Right atrium auricular region (tissue), 2 donors: ENCODE results near the gene MEAF6. TPM values are rescaled to one million over a fixed set of nuclear protein-coding genes. Genes with fewer than 3 reads are reported as not detected.

Experiments
- DNase-seq: peaks from one replicate; pipeline ENCODE4 v3.0.0-alpha.2; 2019; ENCODE audit warnings: low spot score
- H3K27ac ChIP-seq, 2 donors: fragments of 200-600 bp; sonication (generic); 1 replicate in 1 of 2; 2 replicates in 1 of 2; pipeline ENCODE4 v1.5.1; 2016 to 2019
- H3K27me3 ChIP-seq, 2 donors: fragments of 200-600 bp; sonication (generic); one replicate each; pipeline versions ENCODE4 v1.5.1 to v1.6.0; 2017 to 2019
- H3K36me3 ChIP-seq: fragments of 200-600 bp; sonication (generic); one replicate; pipeline ENCODE4 v1.5.1; 2016
- H3K4me1 ChIP-seq, 2 donors: fragments of 200-600 bp; sonication (generic); one replicate each; pipeline versions ENCODE4 v1.5.1 to v1.6.0; 2017 to 2019
- H3K4me3 ChIP-seq, 2 donors: fragments of 200-600 bp; sonication (generic); 1 replicate in 1 of 2; 2 replicates in 1 of 2; pipeline ENCODE4 v1.5.1; 2017 to 2019; ENCODE audit warnings: mild to moderate bottlenecking in 1 of 2, moderate library complexity in 1 of 2
- H3K9me3 ChIP-seq, 2 donors: fragments of 200-600 bp; sonication (generic); one replicate each; pipeline ENCODE4 v1.5.1; 2019
- total RNA-seq, 2 donors: library from RNA; depleted of rRNA; stranded (reverse); fragments of >200 nt; gene quantifications; one replicate each; pipeline ENCODE4 v1.1.0, GENCODE V29; 2016
- TF ChIP-seq, protein P1 (sequence below), 2 donors: fragments of 200-600 bp; sonication (generic); IDR thresholded peaks; one replicate each; pipeline ENCODE4 v1.5.1; 2019; ENCODE audit warnings: antibody characterized with exemption in 2 of 2

Gene MEAF6
- total RNA-seq, 2 donors from 2014 or later: 50.4 to 61.0 TPM

DNA sequence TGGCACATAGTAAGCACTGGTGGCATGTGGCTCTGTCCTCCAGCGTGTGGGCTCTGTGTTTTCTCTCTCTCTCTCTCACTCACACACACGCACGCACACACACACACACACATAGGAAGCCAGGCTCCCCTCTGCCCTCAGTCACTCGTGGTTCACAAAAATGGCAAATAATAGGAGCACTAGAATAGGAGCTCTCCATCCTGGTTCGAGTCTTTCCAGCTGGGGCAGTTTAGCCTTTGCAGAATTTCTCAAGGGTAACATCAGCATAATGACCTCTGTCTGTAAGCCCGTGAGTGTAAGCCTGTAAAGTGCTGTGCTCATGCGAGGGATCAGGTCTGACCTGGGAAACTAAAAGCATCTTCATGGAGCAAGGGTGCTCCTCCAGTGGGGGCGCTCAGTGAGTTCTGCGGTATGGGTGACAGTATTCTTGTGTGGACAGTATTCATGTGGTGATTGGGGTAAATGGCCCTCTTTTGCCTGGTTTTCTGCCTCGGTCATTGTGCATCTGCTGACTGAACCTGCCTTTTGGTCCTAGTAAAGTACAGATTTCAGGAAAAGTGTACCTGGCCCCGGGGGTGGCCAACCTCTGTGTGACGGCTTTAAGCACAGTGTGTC lies 41.0 kb downstream of the MEAF6 start:
- no peak for DNase-seq
- H3K27me3 ChIP-seq: no peaks in the 10 kb centered on the region
- H3K9me3 ChIP-seq: no peaks in the 10 kb centered on the region
- peak overlapping the region; percentile 94 to 97 for H3K27ac ChIP-seq
- H3K4me1 ChIP-seq: peaks cover 0 to 67% of the 10 kb centered on the region in 2 donors
- H3K4me3 ChIP-seq: peak overlapping the region; percentile 89 to 96
- peaks cover 12% of the 10 kb centered on the region for H3K36me3 ChIP-seq
- TF ChIP-seq, protein P1, sequence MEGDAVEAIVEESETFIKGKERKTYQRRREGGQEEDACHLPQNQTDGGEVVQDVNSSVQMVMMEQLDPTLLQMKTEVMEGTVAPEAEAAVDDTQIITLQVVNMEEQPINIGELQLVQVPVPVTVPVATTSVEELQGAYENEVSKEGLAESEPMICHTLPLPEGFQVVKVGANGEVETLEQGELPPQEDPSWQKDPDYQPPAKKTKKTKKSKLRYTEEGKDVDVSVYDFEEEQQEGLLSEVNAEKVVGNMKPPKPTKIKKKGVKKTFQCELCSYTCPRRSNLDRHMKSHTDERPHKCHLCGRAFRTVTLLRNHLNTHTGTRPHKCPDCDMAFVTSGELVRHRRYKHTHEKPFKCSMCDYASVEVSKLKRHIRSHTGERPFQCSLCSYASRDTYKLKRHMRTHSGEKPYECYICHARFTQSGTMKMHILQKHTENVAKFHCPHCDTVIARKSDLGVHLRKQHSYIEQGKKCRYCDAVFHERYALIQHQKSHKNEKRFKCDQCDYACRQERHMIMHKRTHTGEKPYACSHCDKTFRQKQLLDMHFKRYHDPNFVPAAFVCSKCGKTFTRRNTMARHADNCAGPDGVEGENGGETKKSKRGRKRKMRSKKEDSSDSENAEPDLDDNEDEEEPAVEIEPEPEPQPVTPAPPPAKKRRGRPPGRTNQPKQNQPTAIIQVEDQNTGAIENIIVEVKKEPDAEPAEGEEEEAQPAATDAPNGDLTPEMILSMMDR (IDR thresholded peaks at IDR 0.05): no peak

DNA sequence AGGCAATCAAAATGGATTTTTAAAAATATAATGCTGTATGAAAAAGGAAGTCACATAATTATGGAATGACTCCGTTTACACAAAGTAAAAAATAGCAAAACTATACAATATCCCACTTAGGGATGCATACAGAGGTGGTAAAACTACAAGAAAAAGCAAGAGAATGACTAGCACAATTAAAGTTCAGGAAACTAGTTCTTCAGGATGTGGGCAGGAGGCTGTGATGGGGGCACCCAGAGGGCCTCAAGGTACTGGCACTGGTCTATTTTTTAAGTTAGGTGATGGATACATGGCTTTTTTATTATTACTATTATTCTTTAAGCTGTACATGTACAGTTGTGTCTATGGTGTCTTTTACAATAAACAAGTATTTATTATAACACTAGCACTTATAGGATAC lies 41.6 kb downstream of the MEAF6 start:
- TF ChIP-seq, protein P1 (IDR thresholded peaks at IDR 0.05): no peak
- peak overlapping the region in 1 of 2 donors; percentile 89 for H3K4me3 ChIP-seq
- no peak for DNase-seq
- H3K9me3 ChIP-seq: no peaks in the 10 kb centered on the region
- no peaks in the 10 kb centered on the region for H3K27me3 ChIP-seq
- peak overlapping the region; percentile 94 to 97 for H3K27ac ChIP-seq
- H3K4me1 ChIP-seq: peaks cover 0 to 62% of the 10 kb centered on the region in 2 donors
- H3K36me3 ChIP-seq: peaks cover 6% of the 10 kb centered on the region

DNA sequence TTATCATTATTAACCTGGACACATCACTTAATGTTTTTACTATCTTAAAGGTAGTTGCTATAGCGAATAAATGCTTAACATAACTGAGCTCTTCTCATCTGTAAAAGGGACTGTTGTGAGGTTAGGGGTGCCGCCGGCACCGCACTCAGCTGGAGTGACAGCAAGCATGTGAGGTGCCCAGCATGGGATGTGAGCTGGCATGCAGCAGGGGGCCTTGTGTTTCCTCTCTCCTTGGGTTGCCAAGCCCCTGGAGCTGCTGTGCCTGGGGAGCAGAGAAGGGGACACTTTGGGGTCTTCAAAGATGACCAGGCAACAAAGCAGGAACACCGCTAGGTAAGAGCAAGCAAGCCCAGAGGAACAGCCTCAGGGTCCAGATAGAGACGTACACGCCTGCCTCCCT lies 42.3 kb downstream of the MEAF6 start:
- TF ChIP-seq, protein P1 (IDR thresholded peaks at IDR 0.05): no peak
- DNase-seq: no peak
- no peak overlapping the region for H3K4me3 ChIP-seq
- H3K4me1 ChIP-seq: peaks cover 0 to 55% of the 10 kb centered on the region in 2 donors
- no peaks in the 10 kb centered on the region for H3K9me3 ChIP-seq
- H3K36me3 ChIP-seq: no peaks in the 10 kb centered on the region
- peak overlapping the region; percentile 94 to 97 for H3K27ac ChIP-seq
- no peaks in the 10 kb centered on the region for H3K27me3 ChIP-seq

DNA sequence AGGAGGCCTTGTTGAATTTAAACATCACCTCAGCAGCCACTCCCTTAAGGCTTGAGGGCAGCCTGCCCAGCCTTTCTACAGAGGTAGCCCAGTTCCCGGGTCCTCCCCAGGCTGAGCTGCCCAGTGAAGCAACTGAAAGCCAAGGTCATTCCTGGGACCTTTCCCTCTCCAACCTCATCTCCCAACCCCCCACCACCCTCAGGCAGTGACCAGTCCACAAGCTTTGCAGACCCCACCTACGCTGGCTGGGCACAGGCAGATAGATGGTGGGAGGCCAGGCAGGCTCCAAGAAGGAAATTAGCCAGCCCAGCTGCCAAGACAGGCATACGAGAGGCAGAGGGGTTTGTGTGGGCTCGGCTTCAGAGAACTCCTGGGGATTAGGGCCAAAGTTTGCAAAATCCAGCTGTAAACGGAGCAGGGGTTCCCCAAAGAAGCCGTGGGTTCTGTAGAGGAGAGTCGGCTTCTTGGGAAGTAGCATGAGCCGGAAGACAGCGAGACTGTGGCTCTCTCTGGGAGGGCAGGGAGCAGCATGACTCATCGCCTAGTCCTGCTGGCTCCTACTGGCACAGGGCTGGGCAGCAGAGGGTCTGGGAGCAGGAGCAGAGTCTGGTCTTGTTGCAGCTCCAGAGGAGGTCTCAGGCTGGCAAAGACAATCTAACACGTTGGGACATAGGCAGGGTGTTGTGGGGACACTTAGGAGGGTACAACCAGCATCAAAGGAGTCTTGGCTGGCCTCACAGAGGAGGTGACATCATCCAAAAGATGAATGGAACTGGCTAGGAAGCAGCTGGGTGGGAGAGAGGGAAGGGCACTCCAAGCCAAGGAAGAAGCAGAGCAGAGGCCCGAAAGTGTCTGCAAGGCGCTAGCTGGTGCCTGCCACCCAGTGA lies 43.0 kb downstream of the MEAF6 start:
- DNase-seq: peak; percentile 92
- H3K27me3 ChIP-seq: no peaks in the 10 kb centered on the region
- peaks cover 0 to 48% of the 10 kb centered on the region in 2 donors for H3K4me1 ChIP-seq
- peak overlapping the region in 1 of 2 donors; percentile 21 for H3K4me3 ChIP-seq
- no peaks in the 10 kb centered on the region for H3K9me3 ChIP-seq
- no peaks in the 10 kb centered on the region for H3K36me3 ChIP-seq
- TF ChIP-seq, protein P1 (IDR thresholded peaks at IDR 0.05): no peak
- H3K27ac ChIP-seq: peak overlapping the region; percentile 94 to 97

DNA sequence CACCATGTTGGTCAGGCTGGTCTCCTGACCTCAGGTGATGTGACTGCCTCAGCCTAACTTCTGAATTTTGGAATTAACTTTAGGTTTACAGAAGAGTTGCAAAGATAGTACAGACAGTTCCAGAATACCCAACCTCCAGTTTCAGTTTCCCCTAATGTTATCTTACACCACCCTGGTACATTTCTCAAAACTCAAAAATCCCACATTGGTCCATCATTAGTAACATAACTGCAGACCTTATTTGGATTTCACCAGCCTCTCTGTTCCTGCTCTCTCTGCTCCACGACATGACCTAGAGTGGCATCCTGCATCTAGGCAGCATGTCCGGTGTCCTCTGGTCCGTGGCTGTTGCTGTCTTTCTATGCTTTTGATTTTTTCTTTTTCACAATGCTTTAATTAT lies 45.2 kb downstream of the MEAF6 start:
- no peak overlapping the region for H3K27ac ChIP-seq
- H3K36me3 ChIP-seq: no peaks in the 10 kb centered on the region
- H3K27me3 ChIP-seq: no peaks in the 10 kb centered on the region
- no peak overlapping the region for H3K4me3 ChIP-seq
- peaks cover 0 to 31% of the 10 kb centered on the region in 2 donors for H3K4me1 ChIP-seq
- DNase-seq: no peak
- no peaks in the 10 kb centered on the region for H3K9me3 ChIP-seq
- TF ChIP-seq, protein P1 (IDR thresholded peaks at IDR 0.05): no peak
